Measurements from ENCODE around the gene AHNAK2.

The AHNAK2 gene

GRCh38 chr14:104927901-104928300 lies 50.3 kb downstream of the AHNAK2 start:
- DNase-seq (ENCODE audit: low read depth, low spot score): no peak
- ChIA-PET CTCF (interaction anchor here (1.1 to 1.3 kb wide), 2 partner anchors 13 to 117 kb away, joined by 3 to 4 read pairs; no protein-coding TSS in a partner anchor), POLR2A (no interaction called here)

DNA sequence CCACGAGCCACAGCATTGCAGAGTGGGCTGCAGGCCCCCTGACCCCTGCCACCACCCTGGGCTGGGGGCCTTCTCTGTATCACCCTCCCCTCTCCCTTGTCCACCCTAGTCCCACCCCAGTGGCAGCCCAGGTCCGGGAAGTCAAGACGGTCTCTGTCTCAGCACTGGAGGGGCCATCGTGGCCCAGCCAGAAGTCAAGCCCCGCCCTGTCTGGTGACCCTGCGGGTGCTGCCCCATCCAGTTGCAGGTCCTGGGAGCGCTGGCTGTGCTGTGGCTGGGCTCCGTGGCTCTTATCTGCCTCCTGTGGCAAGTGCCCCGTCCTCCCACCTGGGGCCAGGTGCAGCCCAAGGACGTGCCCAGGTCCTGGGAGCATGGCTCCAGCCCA lies 50.8 kb downstream of the AHNAK2 start:
- no peak overlapping the region for H3K4me3 ChIP-seq (ENCODE audit: low read depth, low read length)
- CTCF ChIA-PET: interaction anchor here (1.3 to 3.9 kb wide), 2 partner anchors 13 to 117 kb away, joined by 4 to 11 read pairs; no protein-coding TSS in a partner anchor
- POLR2A ChIA-PET: no interaction called here
- DNase-seq (ENCODE audit: low read depth, low spot score): no peak
- no peak for TF ChIP-seq CTCF (IDR thresholded peaks at IDR 0.05; ENCODE audit: insufficient read depth, low read length, missing control alignments)

More at GRCh38 chr14:104927901-104928300, 50.3 kb downstream of the AHNAK2 start:
- no peak overlapping the region for H3K4me3 ChIP-seq (ENCODE audit: low read depth, low read length)
- no peak for TF ChIP-seq CTCF (IDR thresholded peaks at IDR 0.05; ENCODE audit: insufficient read depth, low read length, missing control alignments)

GRCh38 chr14:104926619-104927431 lies 51.3 kb downstream of the AHNAK2 start:
- H3K4me3 ChIP-seq (ENCODE audit: low read depth, low read length): no peak overlapping the region
- ChIA-PET CTCF (interaction anchor here (3.9 kb wide), 1 partner anchor 118 kb away, joined by 11 read pairs; no protein-coding TSS in a partner anchor), POLR2A (no interaction called here)
- DNase-seq (ENCODE audit: low read depth, low spot score): no peak
- TF ChIP-seq CTCF (IDR thresholded peaks at IDR 0.05; ENCODE audit: insufficient read depth, low read length, missing control alignments): no peak

DNA sequence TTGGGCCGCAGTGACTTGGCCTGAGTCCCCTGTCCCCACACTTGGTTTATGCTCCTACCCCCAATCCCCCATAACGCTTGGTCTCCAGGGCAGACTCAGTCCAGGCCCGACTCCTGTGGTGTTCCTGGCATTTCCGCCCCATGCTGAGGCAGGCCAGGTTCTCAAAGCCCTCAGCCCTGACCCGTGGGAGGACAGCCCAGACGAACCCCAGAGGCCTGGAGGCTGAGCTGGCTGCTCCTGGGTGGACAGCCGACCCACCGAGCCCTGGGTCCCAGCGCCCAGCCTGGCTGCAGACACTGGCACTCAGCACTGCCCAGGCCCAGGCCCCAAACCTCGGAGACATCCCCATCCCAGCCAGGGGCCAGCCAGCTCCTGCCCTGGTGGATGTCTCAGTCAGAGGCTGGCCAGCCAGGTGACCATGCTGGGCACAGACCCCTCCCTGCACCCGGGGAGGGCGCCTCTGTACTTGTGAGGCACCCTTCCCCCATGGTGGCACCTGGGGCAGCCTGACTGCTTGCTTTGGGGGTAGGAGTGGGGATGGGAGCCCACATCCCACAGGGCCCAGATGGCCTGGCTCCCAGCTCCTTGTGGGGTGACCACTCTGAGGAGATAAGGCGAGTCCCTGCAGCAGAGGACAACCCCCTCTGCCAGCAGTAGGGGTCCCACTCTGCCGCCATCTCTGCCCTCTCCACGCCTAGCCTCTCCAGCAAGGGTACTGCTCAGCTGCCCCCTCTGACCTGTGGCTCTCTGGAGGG lies 52.1 kb downstream of the AHNAK2 start:
- no peak for DNase-seq (ENCODE audit: low read depth, low spot score)
- CTCF ChIA-PET: interaction anchor here (1.1 to 3.9 kb wide), 3 partner anchors 8 to 118 kb away, joined by 3 to 14 read pairs (median 11); no protein-coding TSS in a partner anchor
- no peak for TF ChIP-seq CTCF (IDR thresholded peaks at IDR 0.05; ENCODE audit: insufficient read depth, low read length, missing control alignments)
- POLR2A ChIA-PET: no interaction called here
- no peak overlapping the region for H3K4me3 ChIP-seq (ENCODE audit: low read depth, low read length)

GRCh38 chr14:104925214-104925854 lies 52.8 kb downstream of the AHNAK2 start:
- ChIA-PET CTCF (interaction anchor here (1.1 to 3.9 kb wide), 3 partner anchors 9 to 119 kb away, joined by 3 to 14 read pairs (median 11); no protein-coding TSS in a partner anchor), POLR2A (no interaction called here)
- TF ChIP-seq CTCF (IDR thresholded peaks at IDR 0.05; ENCODE audit: insufficient read depth, low read length, missing control alignments): no peak
- H3K4me3 ChIP-seq (ENCODE audit: low read depth, low read length): no peak overlapping the region
- no peak for DNase-seq (ENCODE audit: low read depth, low spot score)
